Measurements from ENCODE around the gene LIPC.

DNA sequence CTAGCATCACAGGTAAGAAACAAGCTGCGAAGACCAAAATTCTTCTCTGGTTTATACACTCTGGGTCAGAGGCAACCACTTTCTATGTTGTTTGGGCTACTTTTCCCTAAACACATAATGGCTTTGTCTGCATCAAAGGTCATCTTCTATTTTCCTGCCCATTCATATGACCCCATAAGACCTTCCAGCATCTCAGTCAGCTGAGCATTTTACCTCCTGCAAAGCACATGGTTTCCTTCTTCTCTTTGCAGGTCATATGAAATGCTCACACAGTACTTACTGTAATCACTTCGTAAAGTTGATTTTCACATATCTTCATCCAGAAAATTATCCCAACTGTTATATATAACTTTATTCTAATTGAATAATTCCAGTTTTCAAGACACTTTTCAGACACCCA lies 34.8 kb downstream of the LIPC start:
- TF ChIP-seq CBX3 (IDR thresholded peaks at IDR 0.05; ENCODE audit: borderline replicate concordance in 1 of 2, low read length in 2 of 2) (no peak), HDAC2 (IDR thresholded peaks at IDR 0.05) (no peak), ZNF274 (IDR thresholded peaks at IDR 0.05; ENCODE audit: borderline replicate concordance, low read depth, low read length) (no peak), POLR2AphosphoS5 (IDR thresholded peaks at IDR 0.05; ENCODE audit: control insufficient read depth, insufficient read depth, low read depth, low read length) (no peak), SPI1 (IDR thresholded peaks at IDR 0.05; ENCODE audit: borderline replicate concordance, low read depth, low read length) (no peak), TAF7 (tag; IDR thresholded peaks at IDR 0.05) (no peak), FIP1L1 (IDR thresholded peaks at IDR 0.05; ENCODE audit: low read depth, low read length, poor library complexity, severe bottlenecking) (no peak), NFE2L1 (tag; IDR thresholded peaks at IDR 0.05; ENCODE audit: borderline replicate concordance, low read depth) (no peak), ELF4 (CRISPR knock-in tag; IDR thresholded peaks at IDR 0.05) (no peak), ZNF384 (IDR thresholded peaks at IDR 0.05; ENCODE audit: low read depth, low read length) (no peak)
- TF ChIP-seq, protein P1, sequence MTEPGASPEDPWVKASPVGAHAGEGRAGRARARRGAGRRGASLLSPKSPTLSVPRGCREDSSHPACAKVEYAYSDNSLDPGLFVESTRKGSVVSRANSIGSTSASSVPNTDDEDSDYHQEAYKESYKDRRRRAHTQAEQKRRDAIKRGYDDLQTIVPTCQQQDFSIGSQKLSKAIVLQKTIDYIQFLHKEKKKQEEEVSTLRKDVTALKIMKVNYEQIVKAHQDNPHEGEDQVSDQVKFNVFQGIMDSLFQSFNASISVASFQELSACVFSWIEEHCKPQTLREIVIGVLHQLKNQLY (CRISPR knock-in tag; conservative IDR thresholded peaks at IDR 0.05), result no peak
